ENCODE measurements around the gene GPAT2.
"Not testable (repeated sequence)": the region's sequence is repeated elsewhere in the genome, so short reads cannot be mapped to it uniquely, and the experiment has no call there.

GPAT2 gene, protein sequence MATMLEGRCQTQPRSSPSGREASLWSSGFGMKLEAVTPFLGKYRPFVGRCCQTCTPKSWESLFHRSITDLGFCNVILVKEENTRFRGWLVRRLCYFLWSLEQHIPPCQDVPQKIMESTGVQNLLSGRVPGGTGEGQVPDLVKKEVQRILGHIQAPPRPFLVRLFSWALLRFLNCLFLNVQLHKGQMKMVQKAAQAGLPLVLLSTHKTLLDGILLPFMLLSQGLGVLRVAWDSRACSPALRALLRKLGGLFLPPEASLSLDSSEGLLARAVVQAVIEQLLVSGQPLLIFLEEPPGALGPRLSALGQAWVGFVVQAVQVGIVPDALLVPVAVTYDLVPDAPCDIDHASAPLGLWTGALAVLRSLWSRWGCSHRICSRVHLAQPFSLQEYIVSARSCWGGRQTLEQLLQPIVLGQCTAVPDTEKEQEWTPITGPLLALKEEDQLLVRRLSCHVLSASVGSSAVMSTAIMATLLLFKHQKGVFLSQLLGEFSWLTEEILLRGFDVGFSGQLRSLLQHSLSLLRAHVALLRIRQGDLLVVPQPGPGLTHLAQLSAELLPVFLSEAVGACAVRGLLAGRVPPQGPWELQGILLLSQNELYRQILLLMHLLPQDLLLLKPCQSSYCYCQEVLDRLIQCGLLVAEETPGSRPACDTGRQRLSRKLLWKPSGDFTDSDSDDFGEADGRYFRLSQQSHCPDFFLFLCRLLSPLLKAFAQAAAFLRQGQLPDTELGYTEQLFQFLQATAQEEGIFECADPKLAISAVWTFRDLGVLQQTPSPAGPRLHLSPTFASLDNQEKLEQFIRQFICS

GRCh38 chr2:96034792-96035191 is at the start of gene GPAT2:
Gene GPAT2 (minus strand): TSS chr2:96034916. CDS start chr2:96032359, 2,557 bp downstream.
- in situ Hi-C loops (cut with HindIII; ENCODE audit: low sequenced_read_pairs); DNase-seq (ENCODE audit: low read depth, low spot score); H3K4me3 ChIP-seq (ENCODE audit: low read depth, low read length): not testable (repeated sequence)

DNA sequence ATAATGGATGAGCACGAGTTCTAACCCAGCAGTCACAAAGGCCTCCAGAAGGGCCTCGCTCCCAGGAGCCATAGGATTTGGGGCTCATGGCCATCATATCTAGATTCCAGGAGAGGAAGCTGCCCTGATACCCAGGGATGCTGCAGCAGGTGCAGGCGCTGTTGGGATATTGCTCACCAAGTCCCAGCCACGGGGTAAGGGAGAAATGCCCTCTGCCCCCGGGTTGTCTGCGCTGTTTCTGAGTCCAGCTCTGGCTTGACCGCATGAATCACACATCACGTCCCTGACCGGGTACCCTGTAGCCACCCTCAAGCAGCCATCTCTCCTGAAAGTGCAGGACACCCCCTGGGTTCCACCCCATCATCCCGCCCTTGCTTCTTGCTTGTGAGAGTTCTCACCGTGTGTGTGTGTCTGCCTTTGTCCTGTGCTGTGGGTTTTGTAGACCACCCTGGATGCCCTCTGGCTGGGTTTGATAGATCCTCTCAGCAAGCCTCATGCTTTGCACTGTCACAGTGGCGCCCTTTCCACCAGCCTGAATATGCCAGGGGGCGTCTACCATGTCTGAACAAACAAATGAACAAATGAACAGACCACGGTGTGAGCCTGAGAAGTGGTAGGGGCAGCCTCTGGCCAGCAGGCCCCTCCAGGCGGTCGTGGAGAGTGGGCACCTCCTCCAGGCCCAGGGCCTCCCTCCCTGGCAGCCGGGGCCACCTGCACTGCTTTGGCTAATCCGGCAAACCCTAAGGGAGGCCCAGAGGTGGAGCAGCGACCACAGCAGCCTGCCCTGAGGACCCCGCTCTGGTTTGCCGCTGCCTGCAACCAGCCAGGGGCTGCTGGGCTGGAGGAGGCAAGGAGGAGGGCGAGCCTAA is 49.5 kb upstream of the GPAT2 start:
- TF ChIP-seq CTCF (IDR thresholded peaks at IDR 0.05; ENCODE audit: low read depth, low read length) = no peak
- DNase-seq (ENCODE audit: low read depth, low spot score) = no peak
- H3K4me3 ChIP-seq (ENCODE audit: low read depth, low read length) = no peak overlapping the region
- in situ Hi-C loops (cut with HindIII; ENCODE audit: low sequenced_read_pairs) = no loop called here

- in situ Hi-C loops (cut with HindIII; ENCODE audit: low sequenced_read_pairs) = no loop called here
- DNase-seq (ENCODE audit: low read depth, low spot score) = no peak
- TF ChIP-seq CTCF (IDR thresholded peaks at IDR 0.05; ENCODE audit: low read depth, low read length) = no peak
These were observed 48.6 kb upstream of the GPAT2 start for GRCh38 chr2:96083064-96083939.

DNA sequence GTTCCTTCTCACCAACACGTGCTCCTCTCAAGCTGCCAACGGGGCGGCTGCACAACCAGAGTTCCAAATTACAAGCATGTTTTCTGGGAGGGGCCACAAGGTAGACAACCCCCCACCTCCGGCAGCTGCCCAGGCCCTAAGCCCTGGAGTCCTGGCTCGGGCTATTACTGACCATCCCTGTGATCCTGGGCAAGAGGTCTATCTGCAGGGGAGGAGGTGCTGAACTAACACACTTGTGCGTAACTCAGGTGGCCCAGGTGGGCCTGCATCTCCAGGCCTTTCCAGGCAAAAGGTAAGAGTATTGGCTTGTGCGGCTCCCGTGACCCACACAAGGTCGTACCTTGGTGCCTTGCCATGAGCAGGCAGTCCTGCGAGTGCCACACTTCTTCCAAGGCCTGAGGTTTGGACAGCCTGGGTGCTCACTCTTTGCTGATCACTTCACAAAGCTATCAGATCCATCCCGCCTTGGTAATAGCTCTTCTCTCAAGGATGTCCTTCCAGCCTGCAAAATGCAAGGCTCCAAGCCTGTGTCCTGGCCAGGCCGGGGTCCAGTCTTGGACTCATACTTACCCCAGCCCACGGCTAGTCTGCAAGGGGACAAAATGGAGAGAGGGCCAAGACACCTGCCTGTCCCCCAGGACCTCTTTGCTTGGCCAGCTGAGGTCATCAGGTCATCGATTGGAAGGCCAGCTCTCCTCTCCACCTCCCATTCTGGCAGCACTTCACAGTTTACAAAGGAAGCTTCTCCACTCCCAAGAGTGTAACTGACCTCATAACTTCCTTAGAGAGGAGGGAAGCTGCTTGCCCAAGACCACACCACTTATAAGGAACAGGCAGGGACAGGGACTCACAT is 47.7 kb upstream of the GPAT2 start:
- in situ Hi-C loops (cut with HindIII; ENCODE audit: low sequenced_read_pairs) = no loop called here
- DNase-seq (ENCODE audit: low read depth, low spot score) = no peak
- no peak for TF ChIP-seq CTCF (IDR thresholded peaks at IDR 0.05; ENCODE audit: low read depth, low read length)
- H3K4me3 ChIP-seq (ENCODE audit: low read depth, low read length) = no peak overlapping the region

More at GRCh38 chr2:96083064-96083939, 48.6 kb upstream of the GPAT2 start:
- no peak overlapping the region for H3K4me3 ChIP-seq (ENCODE audit: low read depth, low read length)

DNA sequence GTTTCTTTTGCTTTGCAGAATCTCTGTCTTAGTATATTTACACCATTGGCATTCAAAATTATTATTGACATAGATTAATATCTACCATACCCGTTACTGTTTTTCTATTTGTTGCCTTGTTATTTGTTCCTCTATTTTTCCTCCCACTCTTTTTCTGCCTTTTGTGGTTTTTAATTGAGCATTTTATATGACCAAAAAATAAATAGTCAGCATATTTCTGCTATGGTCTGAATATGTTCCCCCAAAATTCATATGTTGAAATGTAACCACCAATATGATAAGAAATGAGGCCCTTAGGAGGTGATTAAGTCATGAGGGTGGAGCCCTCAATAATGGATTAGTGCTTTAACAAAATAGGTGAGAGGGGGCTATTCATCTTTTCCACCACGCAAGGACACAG is 46.3 kb upstream of the GPAT2 start:
- DNase-seq (ENCODE audit: low read depth, low spot score) = no peak
- TF ChIP-seq CTCF (IDR thresholded peaks at IDR 0.05; ENCODE audit: low read depth, low read length) = no peak
- H3K4me3 ChIP-seq (ENCODE audit: low read depth, low read length) = no peak overlapping the region
- in situ Hi-C loops (cut with HindIII; ENCODE audit: low sequenced_read_pairs) = no loop called here

Data from astrocyte of the spinal cord (primary cell).